Neural progenitor cell (in vitro differentiated cells): ENCODE measurements around the gene KISS1R. TPM values are rescaled to one million over a fixed set of nuclear protein-coding genes. Genes with fewer than 3 reads are reported as not detected.
"Not testable (repeated sequence)": the region's sequence is repeated elsewhere in the genome, so short reads cannot be mapped to it uniquely, and the experiment has no call there.

ENCODE experiments used
- DNase-seq: peaks from one replicate; pipeline ENCODE4 v3.0.0-alpha.2; 2016; ENCODE audit warnings: low spot score
- H2AFZ ChIP-seq: fragments of 200-600 bp; sonication (generic); replicated peaks from 2 replicates; pipeline ENCODE4 v1.6.1; 2016; ENCODE audit warnings: antibody characterized with exemption
- H3F3A ChIP-seq: fragments of 200-600 bp; sonication (generic); 2 replicates; pipeline ENCODE4 v1.6.1; 2016; ENCODE audit warnings: antibody characterized with exemption, low read depth
- H3K27ac ChIP-seq: fragments of 200-600 bp; sonication (generic); 2 replicates; pipeline ENCODE4 v1.5.1; 2016; ENCODE audit warnings: mild to moderate bottlenecking
- H3K27me3 ChIP-seq: fragments of 200-600 bp; sonication (generic); 2 replicates; pipeline ENCODE4 v1.6.1; 2016; ENCODE audit warnings: mild to moderate bottlenecking, moderate library complexity
- H3K36me3 ChIP-seq: fragments of 200-600 bp; sonication (generic); 2 replicates; pipeline ENCODE4 v1.5.1; 2016
- H3K4me1 ChIP-seq: fragments of 200-600 bp; sonication (generic); 2 replicates; pipeline ENCODE4 v1.6.1; 2016; ENCODE audit warnings: mixed run types
- H3K4me2 ChIP-seq: fragments of 200-600 bp; sonication (generic); 2 replicates; pipeline ENCODE4 v1.6.1; 2016
- H3K4me3 ChIP-seq: fragments of 200-600 bp; sonication (generic); 2 replicates; pipeline ENCODE4 v1.5.1; 2016
- H3K79me2 ChIP-seq: fragments of 200-600 bp; sonication (generic); 2 replicates; pipeline ENCODE4 v1.6.1; 2016; ENCODE audit warnings: low read depth
- H3K9ac ChIP-seq: fragments of 200-600 bp; sonication (generic); 2 replicates; pipeline ENCODE4 v1.6.1; 2016
- H3K9me3 ChIP-seq: fragments of 200-600 bp; sonication (generic); 2 replicates; pipeline ENCODE4 v1.5.1; 2016; ENCODE audit warnings: low read depth
- H4K20me1 ChIP-seq: fragments of 200-600 bp; sonication (generic); 2 replicates; pipeline ENCODE4 v1.6.1; 2016; ENCODE audit warnings: low read depth
- H3K27ac Mint-ChIP-seq: 3 replicates; pipeline ENCODE4 v1.8.0; 2021; ENCODE audit warnings: mixed read lengths
- H3K27me3 Mint-ChIP-seq: 2 replicates; pipeline ENCODE4 v1.8.0; 2022; ENCODE audit warnings: low read depth, mild to moderate bottlenecking, inconsistent platforms, moderate library complexity, mixed read lengths; ENCODE audit not compliant: insufficient read depth
- H3K36me3 Mint-ChIP-seq: 3 replicates; pipeline ENCODE4 v1.8.0; 2021; ENCODE audit warnings: mixed read lengths
- H3K4me1 Mint-ChIP-seq: 3 replicates; pipeline ENCODE4 v1.8.0; 2021; ENCODE audit warnings: mixed read lengths
- H3K4me3 Mint-ChIP-seq: 3 replicates; pipeline ENCODE4 v1.8.0; 2021; ENCODE audit warnings: mild to moderate bottlenecking, moderate library complexity, mixed read lengths
- H3K9me3 Mint-ChIP-seq: 3 replicates; pipeline ENCODE4 v1.8.0; 2020; ENCODE audit warnings: mixed read lengths
- EZH2 ChIP-seq: fragments of 200-600 bp; sonication (generic); IDR thresholded peaks from 2 replicates; pipeline ENCODE4 v1.6.1; 2017; ENCODE audit warnings: antibody characterized with exemption, mild to moderate bottlenecking, moderate library complexity
- EZH2phosphoT487 ChIP-seq: fragments of 200-600 bp; sonication (generic); IDR thresholded peaks from 2 replicates; pipeline ENCODE4 v1.6.1; 2017; ENCODE audit warnings: antibody characterized with exemption
- total RNA-seq: library from RNA; depleted of rRNA; stranded (reverse); fragments of >200 nt; gene quantifications from 2 replicates; pipeline ENCODE4 v1.2.3, GENCODE V29; 2015; ENCODE audit warnings: low replicate concordance
- TF ChIP-seq, protein P1 (sequence below): fragments of 200-600 bp; sonication (generic); IDR thresholded peaks from 2 replicates; pipeline ENCODE4 v1.5.1; 2017; ENCODE audit warnings: antibody characterized with exemption, mild to moderate bottlenecking

The KISS1R gene
- total RNA-seq, 1 donor from 2014 or later = not detected

DNA sequence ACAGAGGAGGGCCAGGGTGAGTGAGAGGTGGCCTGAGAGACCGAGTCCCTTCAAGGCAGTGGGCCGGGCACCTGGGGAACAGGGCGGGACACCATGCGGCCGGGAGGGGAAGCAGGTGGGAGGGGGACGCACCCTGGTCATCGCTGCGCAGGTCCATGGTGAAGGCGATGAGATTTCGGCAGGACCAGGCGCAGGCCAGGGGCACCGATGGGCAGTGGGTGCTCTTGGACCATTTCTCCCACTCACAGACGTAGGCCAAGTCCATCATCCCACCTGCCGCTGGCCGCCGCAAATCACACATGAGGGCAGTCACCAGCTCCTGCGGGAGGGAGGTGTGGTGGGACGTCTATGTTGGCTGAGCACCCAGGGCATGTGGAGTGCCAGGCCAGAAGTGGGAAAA lies 26.3 kb upstream of the KISS1R start:
- no peak for DNase-seq
- no peaks in the 10 kb centered on the region for H3K36me3 ChIP-seq
- TF ChIP-seq EZH2phosphoT487 (no peak), EZH2 (no peak)
- TF ChIP-seq, protein P1, sequence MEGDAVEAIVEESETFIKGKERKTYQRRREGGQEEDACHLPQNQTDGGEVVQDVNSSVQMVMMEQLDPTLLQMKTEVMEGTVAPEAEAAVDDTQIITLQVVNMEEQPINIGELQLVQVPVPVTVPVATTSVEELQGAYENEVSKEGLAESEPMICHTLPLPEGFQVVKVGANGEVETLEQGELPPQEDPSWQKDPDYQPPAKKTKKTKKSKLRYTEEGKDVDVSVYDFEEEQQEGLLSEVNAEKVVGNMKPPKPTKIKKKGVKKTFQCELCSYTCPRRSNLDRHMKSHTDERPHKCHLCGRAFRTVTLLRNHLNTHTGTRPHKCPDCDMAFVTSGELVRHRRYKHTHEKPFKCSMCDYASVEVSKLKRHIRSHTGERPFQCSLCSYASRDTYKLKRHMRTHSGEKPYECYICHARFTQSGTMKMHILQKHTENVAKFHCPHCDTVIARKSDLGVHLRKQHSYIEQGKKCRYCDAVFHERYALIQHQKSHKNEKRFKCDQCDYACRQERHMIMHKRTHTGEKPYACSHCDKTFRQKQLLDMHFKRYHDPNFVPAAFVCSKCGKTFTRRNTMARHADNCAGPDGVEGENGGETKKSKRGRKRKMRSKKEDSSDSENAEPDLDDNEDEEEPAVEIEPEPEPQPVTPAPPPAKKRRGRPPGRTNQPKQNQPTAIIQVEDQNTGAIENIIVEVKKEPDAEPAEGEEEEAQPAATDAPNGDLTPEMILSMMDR = no peak

DNA sequence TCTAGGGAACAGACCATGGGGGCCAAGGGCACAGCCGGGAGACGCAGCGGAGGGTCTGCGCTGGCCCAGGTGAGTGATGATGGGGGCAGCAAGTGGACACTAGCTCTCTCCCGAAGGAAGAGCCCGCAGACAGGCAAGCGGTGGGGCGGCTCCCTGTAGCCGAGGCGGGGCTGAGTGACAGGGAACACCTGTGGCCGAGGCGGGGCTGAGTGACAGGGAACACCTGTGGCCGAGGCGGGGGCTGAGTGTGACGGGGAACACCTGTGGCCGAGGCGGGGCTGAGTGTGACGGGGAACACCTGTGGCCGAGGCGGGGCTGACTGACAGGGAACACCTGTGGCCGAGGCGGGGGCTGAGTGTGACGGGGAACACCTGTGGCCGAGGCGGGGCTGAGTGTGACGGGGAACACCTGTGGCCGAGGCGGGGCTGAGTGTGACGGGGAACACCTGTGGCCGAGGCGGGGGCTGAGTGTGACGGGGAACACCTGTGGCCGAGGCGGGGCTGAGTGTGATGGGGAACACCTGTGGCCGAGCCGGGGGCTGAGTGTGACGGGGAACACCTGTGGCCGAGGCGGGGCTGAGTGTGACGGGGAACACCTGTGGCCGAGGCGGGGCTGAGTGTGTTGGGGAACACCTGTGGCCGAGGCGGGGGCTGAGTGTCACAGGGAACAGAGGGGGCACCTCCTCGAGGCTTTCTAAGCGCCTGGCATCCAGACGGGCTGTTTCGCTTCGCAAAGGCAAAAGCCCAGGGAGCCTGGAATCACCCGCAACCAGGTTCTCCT lies 25.5 kb upstream of the KISS1R start:
- not testable (repeated sequence) for H2AFZ ChIP-seq, H3K4me1 ChIP-seq, H3K9me3 ChIP-seq, H3K9ac ChIP-seq, H4K20me1 ChIP-seq, H3K4me1 Mint-ChIP-seq, H3K36me3 Mint-ChIP-seq, DNase-seq, H3K27ac ChIP-seq, H3K27me3 ChIP-seq, H3K9me3 Mint-ChIP-seq, H3K27ac Mint-ChIP-seq, H3K36me3 ChIP-seq
- peak overlapping the region; percentile 90 for H3K4me3 Mint-ChIP-seq
- Histone ChIP-seq H3K4me3 (peak overlapping the region; percentile 97), H3F3A (peaks cover 14% of the 10 kb centered on the region), H3K4me2 (peak overlapping the region; percentile 95), H3K79me2 (peaks cover 15% of the 10 kb centered on the region)
- H3K27me3 Mint-ChIP-seq = peaks cover 16% of the 10 kb centered on the region

More for the DNA sequence above, 26.3 kb upstream of the KISS1R start:
- Histone ChIP-seq H4K20me1 (peaks cover 6% of the 10 kb centered on the region), H3K4me2 (no peak overlapping the region), H3K9ac (no peak overlapping the region), H3K4me3 (no peak overlapping the region), H3K79me2 (peaks cover 15% of the 10 kb centered on the region), H3K27me3 (no peaks in the 10 kb centered on the region), H2AFZ (no peak overlapping the region), H3K27ac (no peak overlapping the region), H3K9me3 (no peaks in the 10 kb centered on the region), H3K4me1 (no peaks in the 10 kb centered on the region), H3F3A (peaks cover 14% of the 10 kb centered on the region)
- no peak overlapping the region for H3K27ac Mint-ChIP-seq
- H3K36me3 Mint-ChIP-seq = peaks cover 7% of the 10 kb centered on the region
- peak overlapping the region; percentile 80 for H3K4me3 Mint-ChIP-seq
- H3K27me3 Mint-ChIP-seq = peaks cover 16% of the 10 kb centered on the region
- H3K4me1 Mint-ChIP-seq = peaks cover 9% of the 10 kb centered on the region
- no peaks in the 10 kb centered on the region for H3K9me3 Mint-ChIP-seq

DNA sequence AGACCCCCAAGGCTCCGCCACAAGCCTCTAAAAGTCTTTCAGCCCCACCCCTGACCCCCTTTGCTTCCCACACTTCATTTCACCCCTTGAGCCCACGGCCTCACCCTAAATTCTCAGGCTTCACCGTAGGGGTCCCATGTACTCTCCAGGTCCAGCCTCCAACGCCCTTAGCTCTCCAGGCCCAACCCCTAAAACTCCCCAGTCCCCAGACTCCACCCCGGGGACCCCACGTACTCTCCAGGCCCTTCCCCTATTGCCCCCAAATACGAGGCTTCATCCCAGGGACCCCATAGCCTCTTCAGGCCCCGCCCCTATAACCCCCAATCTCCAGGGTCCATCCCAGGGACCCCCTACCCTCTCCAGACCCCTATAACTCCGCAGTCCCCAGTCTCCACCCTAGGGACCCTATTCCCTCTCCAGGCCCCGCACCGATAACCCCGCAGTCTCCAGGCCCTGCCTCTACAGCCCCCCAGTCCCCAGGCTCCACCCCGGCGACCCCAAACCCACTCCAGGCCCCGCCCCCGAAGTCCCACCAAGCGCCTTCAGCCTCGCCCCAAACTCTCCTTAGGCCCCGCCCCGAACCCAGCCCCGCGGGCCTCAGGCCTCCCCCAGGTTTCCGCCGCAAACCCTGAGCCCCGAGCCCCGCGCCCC lies 24.8 kb upstream of the KISS1R start:
- H3K36me3 ChIP-seq = no peaks in the 10 kb centered on the region
- peaks cover 10% of the 10 kb centered on the region for H4K20me1 ChIP-seq
- H3K27ac ChIP-seq = no peak overlapping the region

More for the DNA sequence above, 24.8 kb upstream of the KISS1R start:
- Histone ChIP-seq H3K4me3 (peak overlapping the region; percentile 97), H3K9ac (peak overlapping the region; percentile 85), H3F3A (peaks cover 14% of the 10 kb centered on the region), H3K27me3 (no peaks in the 10 kb centered on the region), H3K4me2 (peak overlapping the region; percentile 95), H3K9me3 (no peaks in the 10 kb centered on the region), H3K4me1 (no peaks in the 10 kb centered on the region), H2AFZ (peak overlapping the region; percentile 53), H3K79me2 (peaks cover 15% of the 10 kb centered on the region)
- Mint-ChIP-seq H3K9me3 (no peaks in the 10 kb centered on the region), H3K27me3 (peaks cover 16% of the 10 kb centered on the region), H3K4me1 (peaks cover 12% of the 10 kb centered on the region), H3K4me3 (peak overlapping the region; percentile 90), H3K36me3 (peaks cover 4% of the 10 kb centered on the region), H3K27ac (no peak overlapping the region)
- peak; percentile 67 for DNase-seq
- TF ChIP-seq EZH2phosphoT487 = no peak
- TF ChIP-seq, protein P1 = no peak
- TF ChIP-seq EZH2 = no peak
